Activated CD8-positive, alpha-beta memory T cell treated with anti-CD3 and anti-CD28 coated beads, Interleukin-2, amount 10 ng/mL, durations not matched to agents 7 days and 5 days (primary cell): Measurements from ENCODE around the gene PGGT1B. TPM values are rescaled to one million over a fixed set of nuclear protein-coding genes. Genes with fewer than 3 reads are reported as not detected.
A peak's percentile ranks its signal among the peaks of the same experiment; 100 is the strongest.

Experiments used
- ATAC-seq: fragments of 150-1000 bp; cut with Tn5 transposase; one replicate; pipeline ENCODE4 v1.10.0; 2021; ENCODE audit warnings: moderate library complexity
- CTCF ChIA-PET: fragments of 350-600 bp; sonication (Branson Sonifier 250); formaldehyde crosslinking; loops from one replicate; lab custom pipeline; 2021; ENCODE audit warnings: antibody characterized with exemption; lab: Charles Lee
- DNase-seq: peaks from one replicate; pipeline ENCODE4 v3.0.0-alpha.2; 2020
- H3K27ac Mint-ChIP-seq: one replicate; pipeline ENCODE4 v1.8.0; 2021; ENCODE audit warnings: mild to moderate bottlenecking, mixed read lengths
- H3K27me3 Mint-ChIP-seq: one replicate; pipeline ENCODE4 v1.8.0; 2021; ENCODE audit warnings: mixed read lengths
- H3K36me3 Mint-ChIP-seq: one replicate; pipeline ENCODE4 v1.8.0; 2021; ENCODE audit warnings: mild to moderate bottlenecking, mixed read lengths
- H3K4me1 Mint-ChIP-seq: one replicate; pipeline ENCODE4 v1.8.0; 2021; ENCODE audit warnings: mixed read lengths
- H3K4me3 Mint-ChIP-seq: one replicate; pipeline ENCODE4 v1.8.0; 2021; ENCODE audit warnings: mild to moderate bottlenecking, moderate library complexity, mixed read lengths
- H3K9me3 Mint-ChIP-seq: one replicate; pipeline ENCODE4 v1.8.0; 2022; ENCODE audit warnings: low read depth, mixed read lengths
- total RNA-seq, 2 experiments: library from RNA; stranded (reverse); gene quantifications; one replicate each; pipeline ENCODE4 v1.2.3, GENCODE V29; 2021

The PGGT1B gene
- 10 to 100 TPM; 29.9 to 33.3 TPM for total RNA-seq

- Mint-ChIP-seq H3K4me3 (peak within 1 kb of the TSS; percentile 89), H3K27me3 (no peaks in the 10 kb centered on the region), H3K36me3 (peaks cover 11% of the 10 kb centered on the region), H3K4me1 (peaks cover 35% of the 10 kb centered on the region), H3K27ac (peak within 1 kb of the TSS; percentile 92), H3K9me3 (no peaks in the 10 kb centered on the region)
- DNase-seq (peak; percentile 80), ATAC-seq (peak; percentile 93)
- CTCF ChIA-PET, result interaction anchor here (1.5 to 2.3 kb wide), 2 partner anchors 33 to 165 kb away, joined by 3 to 12 read pairs; partner anchors contain the start of gene CCDC112
Measured at GRCh38 chr5:115262321-115263077, at the start of gene PGGT1B. TSS of gene PGGT1B (minus strand) at chr5:115262877. CDS start at chr5:115262851, 26 bp downstream.

- ATAC-seq, result peak; percentile 47
- Mint-ChIP-seq H3K4me1 (no peaks in the 10 kb centered on the region), H3K9me3 (no peaks in the 10 kb centered on the region), H3K36me3 (no peaks in the 10 kb centered on the region), H3K4me3 (no peak overlapping the region), H3K27ac (no peak overlapping the region), H3K27me3 (peaks cover 45% of the 10 kb centered on the region)
- no peak for DNase-seq
- CTCF ChIA-PET, result interaction anchor here (0.7 to 11.9 kb wide), 12 partner anchors 10 to 307 kb away, joined by 3 to 133 read pairs (median 4); partner anchors contain the start of genes CCDC112 and FEM1C
Measured at GRCh38 chr5:115309751-115310370, 47.2 kb upstream of the PGGT1B start.

- CTCF ChIA-PET, result interaction anchor here (0.7 to 11.9 kb wide), 8 partner anchors 11 to 308 kb away, joined by 3 to 133 read pairs (median 4); partner anchors contain the start of genes CCDC112 and FEM1C
- DNase-seq, result no peak
- H3K9me3 Mint-ChIP-seq, result no peaks in the 10 kb centered on the region
- no peak overlapping the region for H3K27ac Mint-ChIP-seq
- no peak overlapping the region for H3K4me3 Mint-ChIP-seq
- H3K27me3 Mint-ChIP-seq, result peaks cover 43% of the 10 kb centered on the region
- no peak for ATAC-seq
- no peaks in the 10 kb centered on the region for H3K36me3 Mint-ChIP-seq
- no peaks in the 10 kb centered on the region for H3K4me1 Mint-ChIP-seq
Measured at GRCh38 chr5:115308815-115309214, 46.1 kb upstream of the PGGT1B start.

- H3K4me3 Mint-ChIP-seq, result no peak overlapping the region
- no peaks in the 10 kb centered on the region for H3K36me3 Mint-ChIP-seq
- H3K4me1 Mint-ChIP-seq, result peaks cover under 1% of the 10 kb centered on the region
- no peaks in the 10 kb centered on the region for H3K9me3 Mint-ChIP-seq
- no peak for DNase-seq
- no peak for ATAC-seq
- CTCF ChIA-PET, result interaction anchor here (1.4 to 11.9 kb wide), 2 partner anchors 18 to 268 kb away, joined by 3 to 133 read pairs; no protein-coding TSS in a partner anchor
- H3K27me3 Mint-ChIP-seq, result peaks cover 38% of the 10 kb centered on the region
- H3K27ac Mint-ChIP-seq, result no peak overlapping the region
Measured at GRCh38 chr5:115306011-115306536, 43.4 kb upstream of the PGGT1B start.

- no peak overlapping the region for H3K27ac Mint-ChIP-seq
- no peaks in the 10 kb centered on the region for H3K9me3 Mint-ChIP-seq
- H3K4me1 Mint-ChIP-seq, result peaks cover 4% of the 10 kb centered on the region
- no peak overlapping the region for H3K4me3 Mint-ChIP-seq
- ATAC-seq (no peak), DNase-seq (no peak)
- no peaks in the 10 kb centered on the region for H3K36me3 Mint-ChIP-seq
- peaks cover 32% of the 10 kb centered on the region for H3K27me3 Mint-ChIP-seq
- CTCF ChIA-PET, result interaction anchor here (11.9 kb wide), 1 partner anchor 270 kb away, joined by 133 read pairs; no protein-coding TSS in a partner anchor
Measured at GRCh38 chr5:115304496-115304895, 41.8 kb upstream of the PGGT1B start.

GRCh38 chr5:115298811-115299210 lies 36.1 kb upstream of the PGGT1B start:
- H3K27ac Mint-ChIP-seq, result no peak overlapping the region
- H3K4me1 Mint-ChIP-seq, result peaks cover 10% of the 10 kb centered on the region
- no peaks in the 10 kb centered on the region for H3K36me3 Mint-ChIP-seq
- DNase-seq (no peak), ATAC-seq (no peak)
- peaks cover 29% of the 10 kb centered on the region for H3K27me3 Mint-ChIP-seq
- no peak overlapping the region for H3K4me3 Mint-ChIP-seq
- no peaks in the 10 kb centered on the region for H3K9me3 Mint-ChIP-seq
- CTCF ChIA-PET, result no interaction called here

GRCh38 chr5:115297031-115297430 lies 34.4 kb upstream of the PGGT1B start:
- peaks cover 2% of the 10 kb centered on the region for H3K36me3 Mint-ChIP-seq
- H3K4me3 Mint-ChIP-seq, result no peak overlapping the region
- no peak overlapping the region for H3K27ac Mint-ChIP-seq
- ATAC-seq (no peak), DNase-seq (no peak)
- peaks cover 1% of the 10 kb centered on the region for H3K9me3 Mint-ChIP-seq
- peaks cover 30% of the 10 kb centered on the region for H3K27me3 Mint-ChIP-seq
- peaks cover 10% of the 10 kb centered on the region for H3K4me1 Mint-ChIP-seq
- CTCF ChIA-PET, result interaction anchor here (0.6 to 1.4 kb wide), 2 partner anchors 13 to 199 kb away, joined by 3 to 4 read pairs; no protein-coding TSS in a partner anchor

- DNase-seq (peak; percentile 81), ATAC-seq (peak; percentile 87)
- H3K4me3 Mint-ChIP-seq, result peak within 1 kb of the TSS; percentile 67
- H3K4me1 Mint-ChIP-seq, result peaks cover 10% of the 10 kb centered on the region
- peaks cover 5% of the 10 kb centered on the region for H3K9me3 Mint-ChIP-seq
- peaks cover 5% of the 10 kb centered on the region for H3K36me3 Mint-ChIP-seq
- peaks cover 37% of the 10 kb centered on the region for H3K27me3 Mint-ChIP-seq
- H3K27ac Mint-ChIP-seq, result no peak within 1 kb of the TSS
- CTCF ChIA-PET, result interaction anchor here (0.6 to 1.6 kb wide), 4 partner anchors 13 to 198 kb away, joined by 3 to 12 read pairs (median 4); partner anchors contain the start of gene PGGT1B
Measured at GRCh38 chr5:115296124-115297022, 33.7 kb upstream of the PGGT1B start, which contains the start of gene CCDC112. TSS of gene CCDC112 (minus strand) at chr5:115296654. CDS start at chr5:115296543, 111 bp downstream.

GRCh38 chr5:115295777-115296123 lies 33.1 kb upstream of the PGGT1B start:
- no peak overlapping the region for H3K27ac Mint-ChIP-seq
- CTCF ChIA-PET, result interaction anchor here (1.4 to 1.6 kb wide), 2 partner anchors 14 to 34 kb away, joined by 4 to 12 read pairs; partner anchors contain the start of gene PGGT1B
- peaks cover 5% of the 10 kb centered on the region for H3K9me3 Mint-ChIP-seq
- ATAC-seq (no peak), DNase-seq (no peak)
- H3K4me3 Mint-ChIP-seq, result peak overlapping the region; percentile 67
- H3K36me3 Mint-ChIP-seq, result peaks cover 5% of the 10 kb centered on the region
- H3K4me1 Mint-ChIP-seq, result peaks cover 7% of the 10 kb centered on the region
- H3K27me3 Mint-ChIP-seq, result peaks cover 40% of the 10 kb centered on the region

- H3K4me3 Mint-ChIP-seq, result no peak overlapping the region
- H3K27me3 Mint-ChIP-seq, result peaks cover 44% of the 10 kb centered on the region
- no peak overlapping the region for H3K27ac Mint-ChIP-seq
- H3K36me3 Mint-ChIP-seq, result peaks cover 5% of the 10 kb centered on the region
- ATAC-seq (no peak), DNase-seq (no peak)
- H3K9me3 Mint-ChIP-seq, result peaks cover 5% of the 10 kb centered on the region
- CTCF ChIA-PET, result interaction anchor here (0.9 kb wide), 1 partner anchor 189 kb away, joined by 3 read pairs; no protein-coding TSS in a partner anchor
- peaks cover 6% of the 10 kb centered on the region for H3K4me1 Mint-ChIP-seq
Measured at GRCh38 chr5:115291397-115291796, 28.7 kb upstream of the PGGT1B start.

GRCh38 chr5:115289104-115289503 lies 26.4 kb upstream of the PGGT1B start:
- DNase-seq (no peak), ATAC-seq (no peak)
- H3K9me3 Mint-ChIP-seq, result peaks cover 5% of the 10 kb centered on the region
- CTCF ChIA-PET, result no interaction called here
- peaks cover 34% of the 10 kb centered on the region for H3K27me3 Mint-ChIP-seq
- H3K27ac Mint-ChIP-seq, result no peak overlapping the region
- no peak overlapping the region for H3K4me3 Mint-ChIP-seq
- H3K4me1 Mint-ChIP-seq, result peaks cover 3% of the 10 kb centered on the region
- H3K36me3 Mint-ChIP-seq, result peaks cover 5% of the 10 kb centered on the region

GRCh38 chr5:115284021-115284420 lies 21.3 kb upstream of the PGGT1B start:
- Mint-ChIP-seq H3K36me3 (no peaks in the 10 kb centered on the region), H3K4me1 (peaks cover 3% of the 10 kb centered on the region), H3K27ac (no peak overlapping the region), H3K4me3 (no peak overlapping the region), H3K27me3 (peaks cover 8% of the 10 kb centered on the region), H3K9me3 (no peaks in the 10 kb centered on the region)
- CTCF ChIA-PET, result no interaction called here
- ATAC-seq (no peak), DNase-seq (no peak)
